ENCODE measurements around the gene ZFAND6.
A peak's percentile ranks its signal among the peaks of the same experiment; 100 is the strongest.

Gene ZFAND6

GRCh38 chr15:80174017-80174746 is 114.7 kb downstream of the ZFAND6 start:
- WGBS, 2 donors (ENCODE audit: extremely low coverage in 2 of 2, insufficient read length in 2 of 2, insufficient replicate concordance in 1 of 2): no CpG with 5 or more reads among the region's 11 CpGs
- H3K4me2 ChIP-seq (ENCODE audit: insufficient read depth, low read length, poor library complexity, severe bottlenecking): no peak overlapping the region

DNA sequence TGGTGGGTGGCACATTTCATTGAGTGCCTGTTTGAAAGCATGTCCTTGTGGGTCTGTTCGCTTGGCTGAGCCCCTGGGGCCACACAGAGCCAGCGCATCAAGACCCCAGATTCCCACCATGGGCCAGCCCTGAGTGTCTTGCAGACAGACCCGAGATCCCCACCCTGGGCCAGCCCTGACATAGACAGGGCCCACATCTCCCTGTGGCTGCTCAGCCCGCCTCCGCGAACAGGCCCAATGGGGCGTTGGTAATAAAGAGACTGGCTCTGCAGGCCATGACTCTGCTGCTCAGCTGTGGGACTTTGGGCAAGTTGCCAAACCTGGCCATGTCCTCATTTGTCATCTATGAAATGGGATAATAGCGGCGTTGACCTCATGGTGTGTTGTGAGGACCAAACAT is 116.0 kb downstream of the ZFAND6 start:
- H4K8ac ChIP-seq (ENCODE audit: low read depth, low read length): no peak overlapping the region
- no CpG with 5 or more reads among the region's 9 CpGs for WGBS, 2 donors (ENCODE audit: extremely low coverage in 2 of 2, insufficient read length in 2 of 2, insufficient replicate concordance in 1 of 2)
- H3K4me1 ChIP-seq (ENCODE audit: control insufficient read depth in 2 of 2, insufficient read depth in 1 of 2, low read depth in 1 of 2, low read length in 2 of 2): peaks cover 0 to 3% of the 10 kb centered on the region in 2 donors
- H2BK15ac ChIP-seq (ENCODE audit: low read length): no peak overlapping the region
- H3K27me3 ChIP-seq (ENCODE audit: control insufficient read depth in 3 of 3, insufficient read depth in 3 of 3, low read depth in 1 of 3, low read length in 3 of 3): no peaks in the 10 kb centered on the region
- H3K79me1 ChIP-seq (ENCODE audit: low read depth, low read length): no peaks in the 10 kb centered on the region
- H2AFZ ChIP-seq (ENCODE audit: low read length): no peak overlapping the region
- H2BK120ac ChIP-seq (ENCODE audit: low read depth, low read length): no peak overlapping the region
- peaks cover 0 to 6% of the 10 kb centered on the region in 2 donors for H3K36me3 ChIP-seq (replicated peaks in 1 of 2; ENCODE audit: control insufficient read depth in 2 of 2, insufficient read depth in 2 of 2, low read length in 2 of 2)
- H4K91ac ChIP-seq (ENCODE audit: low read depth, low read length, poor library complexity): no peak overlapping the region
- no peak for DNase-seq (ENCODE audit: low spot score)
- no peak overlapping the region for H3K18ac ChIP-seq (ENCODE audit: low read length)
- H3K9ac ChIP-seq (ENCODE audit: low read depth, low read length, poor library complexity): no peak overlapping the region
- H2AK5ac ChIP-seq (ENCODE audit: low read depth, low read length): no peak overlapping the region
- H3K9me3 ChIP-seq (replicated peaks in 1 of 2; ENCODE audit: control insufficient read depth in 2 of 2, insufficient read depth in 1 of 2, low read depth in 1 of 2, low read length in 2 of 2): no peaks in the 10 kb centered on the region
- no peak overlapping the region for H3K14ac ChIP-seq (ENCODE audit: low read length)
- H3K23ac ChIP-seq (ENCODE audit: low read depth, low read length, poor library complexity): no peak overlapping the region
- H3K27ac ChIP-seq (replicated peaks; ENCODE audit: low read length): no peak overlapping the region
- no peak overlapping the region for H2BK12ac ChIP-seq (ENCODE audit: low read length)
- H3K4me3 ChIP-seq (ENCODE audit: low read length in 2 of 2): no peak overlapping the region
- H2BK5ac ChIP-seq (ENCODE audit: low read length): no peak overlapping the region
- H3K4ac ChIP-seq (ENCODE audit: low read length): no peak overlapping the region
- no peak overlapping the region for H3K4me2 ChIP-seq (ENCODE audit: insufficient read depth, low read length, poor library complexity, severe bottlenecking)

More at GRCh38 chr15:80174017-80174746, 114.7 kb downstream of the ZFAND6 start:
- no peak for DNase-seq (ENCODE audit: low spot score)
- Histone ChIP-seq H3K27ac (replicated peaks; ENCODE audit: low read length) (no peak overlapping the region), H4K91ac (ENCODE audit: low read depth, low read length, poor library complexity) (no peak overlapping the region), H3K4ac (ENCODE audit: low read length) (no peak overlapping the region), H4K8ac (ENCODE audit: low read depth, low read length) (no peak overlapping the region), H2AFZ (ENCODE audit: low read length) (no peak overlapping the region), H2BK12ac (ENCODE audit: low read length) (no peak overlapping the region), H3K4me1 (ENCODE audit: control insufficient read depth in 2 of 2, insufficient read depth in 1 of 2, low read depth in 1 of 2, low read length in 2 of 2) (peaks cover 0 to 3% of the 10 kb centered on the region in 2 donors), H2BK15ac (ENCODE audit: low read length) (peak overlapping the region; percentile 46), H2AK5ac (ENCODE audit: low read depth, low read length) (peak overlapping the region; percentile 82), H3K27me3 (ENCODE audit: control insufficient read depth in 3 of 3, insufficient read depth in 3 of 3, low read depth in 1 of 3, low read length in 3 of 3) (no peaks in the 10 kb centered on the region), H2BK120ac (ENCODE audit: low read depth, low read length) (no peak overlapping the region), H3K4me3 (ENCODE audit: low read length in 2 of 2) (no peak overlapping the region), H3K18ac (ENCODE audit: low read length) (no peak overlapping the region), H3K9ac (ENCODE audit: low read depth, low read length, poor library complexity) (peak overlapping the region; percentile 63), H3K14ac (ENCODE audit: low read length) (no peak overlapping the region), H3K9me3 (replicated peaks in 1 of 2; ENCODE audit: control insufficient read depth in 2 of 2, insufficient read depth in 1 of 2, low read depth in 1 of 2, low read length in 2 of 2) (no peaks in the 10 kb centered on the region), H2BK5ac (ENCODE audit: low read length) (no peak overlapping the region), H3K36me3 (replicated peaks in 1 of 2; ENCODE audit: control insufficient read depth in 2 of 2, insufficient read depth in 2 of 2, low read length in 2 of 2) (peaks cover 0 to 5% of the 10 kb centered on the region in 2 donors), H3K79me1 (ENCODE audit: low read depth, low read length) (no peaks in the 10 kb centered on the region), H3K23ac (ENCODE audit: low read depth, low read length, poor library complexity) (peak overlapping the region; percentile 14)

GRCh38 chr15:80176443-80176842 is 117.0 kb downstream of the ZFAND6 start:
- Histone ChIP-seq H3K4me1 (ENCODE audit: control insufficient read depth in 2 of 2, insufficient read depth in 1 of 2, low read depth in 1 of 2, low read length in 2 of 2) (peaks cover 0 to 3% of the 10 kb centered on the region in 2 donors), H3K4ac (ENCODE audit: low read length) (no peak overlapping the region)
- WGBS, 2 donors (ENCODE audit: extremely low coverage in 2 of 2, insufficient read length in 2 of 2, insufficient replicate concordance in 1 of 2): no CpG with 5 or more reads among the region's 6 CpGs

GRCh38 chr15:80177156-80177555 is 117.7 kb downstream of the ZFAND6 start:
- no peak for DNase-seq (ENCODE audit: low spot score)
- no peak overlapping the region for H3K9ac ChIP-seq (ENCODE audit: low read depth, low read length, poor library complexity)
- no peak overlapping the region for H3K27ac ChIP-seq (replicated peaks; ENCODE audit: low read length)
- no peak overlapping the region for H2BK12ac ChIP-seq (ENCODE audit: low read length)
- no peak overlapping the region for H3K18ac ChIP-seq (ENCODE audit: low read length)
- peaks cover 6 to 9% of the 10 kb centered on the region in 2 donors for H3K36me3 ChIP-seq (replicated peaks in 1 of 2; ENCODE audit: control insufficient read depth in 2 of 2, insufficient read depth in 2 of 2, low read length in 2 of 2)
- no CpG with 5 or more reads among the region's 2 CpGs for WGBS, 2 donors (ENCODE audit: extremely low coverage in 2 of 2, insufficient read length in 2 of 2, insufficient replicate concordance in 1 of 2)
- H4K91ac ChIP-seq (ENCODE audit: low read depth, low read length, poor library complexity): no peak overlapping the region
- no peak overlapping the region for H2AK5ac ChIP-seq (ENCODE audit: low read depth, low read length)
- H3K23ac ChIP-seq (ENCODE audit: low read depth, low read length, poor library complexity): no peak overlapping the region
- H4K8ac ChIP-seq (ENCODE audit: low read depth, low read length): no peak overlapping the region
- H3K27me3 ChIP-seq (ENCODE audit: control insufficient read depth in 3 of 3, insufficient read depth in 3 of 3, low read depth in 1 of 3, low read length in 3 of 3): no peaks in the 10 kb centered on the region
- no peak overlapping the region for H2BK5ac ChIP-seq (ENCODE audit: low read length)
- no peaks in the 10 kb centered on the region for H3K4me1 ChIP-seq (ENCODE audit: control insufficient read depth in 2 of 2, insufficient read depth in 1 of 2, low read depth in 1 of 2, low read length in 2 of 2)
- no peaks in the 10 kb centered on the region for H3K9me3 ChIP-seq (replicated peaks in 1 of 2; ENCODE audit: control insufficient read depth in 2 of 2, insufficient read depth in 1 of 2, low read depth in 1 of 2, low read length in 2 of 2)
- no peak overlapping the region for H3K4me3 ChIP-seq (ENCODE audit: low read length in 2 of 2)
- no peak overlapping the region for H3K14ac ChIP-seq (ENCODE audit: low read length)
- H3K79me1 ChIP-seq (ENCODE audit: low read depth, low read length): no peaks in the 10 kb centered on the region
- H3K4me2 ChIP-seq (ENCODE audit: insufficient read depth, low read length, poor library complexity, severe bottlenecking): no peak overlapping the region
- no peak overlapping the region for H2AFZ ChIP-seq (ENCODE audit: low read length)
- H2BK120ac ChIP-seq (ENCODE audit: low read depth, low read length): no peak overlapping the region
- H3K4ac ChIP-seq (ENCODE audit: low read length): no peak overlapping the region
- H2BK15ac ChIP-seq (ENCODE audit: low read length): no peak overlapping the region

More at GRCh38 chr15:80176443-80176842, 117.0 kb downstream of the ZFAND6 start:
- Histone ChIP-seq H3K27ac (replicated peaks; ENCODE audit: low read length) (no peak overlapping the region), H3K18ac (ENCODE audit: low read length) (no peak overlapping the region), H2AK5ac (ENCODE audit: low read depth, low read length) (no peak overlapping the region), H2AFZ (ENCODE audit: low read length) (no peak overlapping the region), H3K79me1 (ENCODE audit: low read depth, low read length) (no peaks in the 10 kb centered on the region), H2BK120ac (ENCODE audit: low read depth, low read length) (no peak overlapping the region), H2BK15ac (ENCODE audit: low read length) (no peak overlapping the region), H2BK5ac (ENCODE audit: low read length) (no peak overlapping the region), H3K14ac (ENCODE audit: low read length) (no peak overlapping the region), H4K8ac (ENCODE audit: low read depth, low read length) (no peak overlapping the region), H3K4me2 (ENCODE audit: insufficient read depth, low read length, poor library complexity, severe bottlenecking) (no peak overlapping the region), H4K91ac (ENCODE audit: low read depth, low read length, poor library complexity) (no peak overlapping the region), H3K27me3 (ENCODE audit: control insufficient read depth in 3 of 3, insufficient read depth in 3 of 3, low read depth in 1 of 3, low read length in 3 of 3) (no peaks in the 10 kb centered on the region), H3K4me3 (ENCODE audit: low read length in 2 of 2) (no peak overlapping the region), H3K36me3 (replicated peaks in 1 of 2; ENCODE audit: control insufficient read depth in 2 of 2, insufficient read depth in 2 of 2, low read length in 2 of 2) (peaks cover 5 to 6% of the 10 kb centered on the region in 2 donors), H3K9me3 (replicated peaks in 1 of 2; ENCODE audit: control insufficient read depth in 2 of 2, insufficient read depth in 1 of 2, low read depth in 1 of 2, low read length in 2 of 2) (no peaks in the 10 kb centered on the region), H3K23ac (ENCODE audit: low read depth, low read length, poor library complexity) (no peak overlapping the region), H2BK12ac (ENCODE audit: low read length) (no peak overlapping the region), H3K9ac (ENCODE audit: low read depth, low read length, poor library complexity) (no peak overlapping the region)
- DNase-seq (ENCODE audit: low spot score): no peak

Measured in neuronal stem cell (in vitro differentiated cells).